B cell (primary cell): Measurements from ENCODE around the gene NBEA. TPM values are rescaled to one million over a fixed set of nuclear protein-coding genes. Genes with fewer than 3 reads are reported as not detected.

Source experiments
- ATAC-seq: fragments of 200-7000 bp; cut with Tn5 transposase; one replicate; pipeline ENCODE4 v1.10.0; 2021; ENCODE audit warnings: low read depth, mild to moderate bottlenecking, moderate number of reproducible peaks, moderate library complexity
- CTCF ChIA-PET: fragments of 350-600 bp; sonication (Branson Sonifier 250); formaldehyde crosslinking; loops from one replicate; lab custom pipeline; 2021; ENCODE audit warnings: antibody characterized with exemption, inconsistent platforms; lab: Charles Lee
- POLR2A ChIA-PET: fragments of 350-600 bp; sonication (Branson Sonifier 250); formaldehyde crosslinking; loops from one replicate; lab custom pipeline; 2021; ENCODE audit warnings: antibody characterized with exemption; lab: Charles Lee
- DNase-seq: peaks from one replicate; pipeline ENCODE4 v3.0.0; 2013
- H2AFZ ChIP-seq: 2 replicates; pipeline ENCODE4 v1.6.1; 2012; ENCODE audit warnings: mild to moderate bottlenecking, low read depth, low read length; ENCODE audit not compliant: insufficient read depth, poor library complexity, severe bottlenecking
- H3K27ac ChIP-seq, 2 donors: 1 replicate in 1 of 2; 2 replicates in 1 of 2; pipeline ENCODE4 v1.5.1; 2012 to 2013; ENCODE audit warnings: low read length in 2 of 2, mild to moderate bottlenecking in 2 of 2, moderate library complexity in 1 of 2
- H3K27me3 ChIP-seq, 4 experiments: fragments of 200-600 bp in 1 of 4; sonication (generic) in 1 of 4; replicated peaks in 1 of 4; 1 replicate in 2 of 4; 2 replicates in 2 of 4; pipeline versions ENCODE4 v1.6.1 to v1.7.0; 2013 to 2016; ENCODE audit warnings: low read length in 3 of 4, mild to moderate bottlenecking in 2 of 4, mixed read lengths in 1 of 4, moderate library complexity in 1 of 4; ENCODE audit not compliant: insufficient read depth in 4 of 4, control insufficient read depth in 3 of 4; ENCODE audit errors: control extremely low read depth in 1 of 4
- H3K36me3 ChIP-seq, 2 experiments: replicated peaks in 1 of 2; 1 replicate in 1 of 2; 2 replicates in 1 of 2; pipeline versions ENCODE4 v1.6.1 to v1.7.1; 2013; ENCODE audit warnings: low read length in 1 of 2; ENCODE audit not compliant: insufficient read depth in 2 of 2, control insufficient read depth in 1 of 2; ENCODE audit errors: control extremely low read depth in 1 of 2, extremely low read depth in 1 of 2
- H3K4me1 ChIP-seq, 2 donors: fragments of 200-600 bp in 1 of 2; sonication (generic) in 1 of 2; 1 replicate in 1 of 2; 2 replicates in 1 of 2; pipeline versions ENCODE4 v1.5.1 to v1.6.1; 2013 to 2017; ENCODE audit warnings: low read length in 2 of 2; ENCODE audit not compliant: control insufficient read depth in 2 of 2, insufficient read depth in 2 of 2
- H3K4me2 ChIP-seq: replicated peaks from 2 replicates; pipeline ENCODE3; 2012; ENCODE audit warnings: mild to moderate bottlenecking, low read depth, low read length; ENCODE audit not compliant: poor library complexity, severe bottlenecking
- H3K4me3 ChIP-seq, 5 experiments: fragments of 200-600 bp in 1 of 5; sonication (generic) in 1 of 5; 1 replicate in 3 of 5; 2 replicates in 2 of 5; pipeline versions ENCODE4 v1.5.1 to v1.7.0; 2011 to 2016; ENCODE audit warnings: low read length in 4 of 5, mild to moderate bottlenecking in 4 of 5, low read depth in 2 of 5, control low read depth in 1 of 5, moderate library complexity in 1 of 5; ENCODE audit not compliant: insufficient read depth in 1 of 5; ENCODE audit errors: control extremely low read depth in 1 of 5, extremely low read depth in 1 of 5
- H3K79me2 ChIP-seq: fragments of 200-600 bp; sonication (generic); one replicate; pipeline ENCODE4 v1.6.0; 2016; ENCODE audit warnings: low read length; ENCODE audit not compliant: control insufficient read depth, insufficient read depth
- H3K9ac ChIP-seq: fragments of 200-600 bp; sonication (generic); 2 replicates; pipeline ENCODE4 v1.6.1; 2017; ENCODE audit warnings: mild to moderate bottlenecking, low read length, moderate library complexity
- H3K9me3 ChIP-seq, 3 donors: one replicate each; pipeline versions ENCODE4 v1.6.1 to v1.7.1; 2013; ENCODE audit warnings: low read length in 2 of 3; ENCODE audit not compliant: control insufficient read depth in 2 of 3, insufficient read depth in 1 of 3; ENCODE audit errors: control extremely low read depth in 1 of 3
- H4K20me1 ChIP-seq: 2 replicates; pipeline ENCODE4 v1.6.0; 2012; ENCODE audit warnings: mild to moderate bottlenecking, low read length; ENCODE audit not compliant: insufficient read depth, control insufficient read depth, poor library complexity, severe bottlenecking
- H3K27ac Mint-ChIP-seq: one replicate; pipeline ENCODE4 v1.8.0; 2021; ENCODE audit warnings: mixed read lengths
- H3K27me3 Mint-ChIP-seq: one replicate; pipeline ENCODE4 v1.8.0; 2021; ENCODE audit warnings: mixed read lengths
- H3K4me1 Mint-ChIP-seq: one replicate; pipeline ENCODE4 v1.8.0; 2021; ENCODE audit warnings: mixed read lengths
- H3K4me3 Mint-ChIP-seq: one replicate; pipeline ENCODE4 v1.8.0; 2021; ENCODE audit warnings: mixed read lengths
- H3K9me3 Mint-ChIP-seq: one replicate; pipeline ENCODE4 v1.8.0; 2022; ENCODE audit warnings: mixed read lengths; ENCODE audit not compliant: insufficient read depth
- CTCF ChIP-seq: fragments of 200-600 bp; IDR thresholded peaks from one replicate; pipeline ENCODE4 v1.8.0; 2022; ENCODE audit warnings: antibody characterized with exemption, mild to moderate bottlenecking
- EZH2 ChIP-seq: IDR thresholded peaks from 2 replicates; pipeline ENCODE4 v1.6.1; 2012; ENCODE audit warnings: borderline replicate concordance, low read depth, mild to moderate bottlenecking, moderate library complexity, low read length; ENCODE audit not compliant: insufficient read depth, poor library complexity, severe bottlenecking
- WGBS: methylation state at CpG from one replicate; pipeline ENCODE4 v1.1.5; 2013; ENCODE audit warnings: missing lambda C conversion rate; ENCODE audit not compliant: insufficient coverage; 5-methylcytosine and 5-hydroxymethylcytosine counted together
- intact Hi-C: fragments of 100-400 bp; cut with micrococcal nuclease; formaldehyde crosslinking; loops from one replicate; pipeline ENCODE4 v1.10.0; 2022
- polyA plus RNA-seq: library from polyadenylated mRNA; depleted of rRNA; stranded (reverse); fragments of >200 nt; gene quantifications from 2 replicates; pipeline ENCODE4 v1.2.3, GENCODE V29; 2012
- total RNA-seq, 2 donors: library from RNA; stranded (reverse); fragments of 120-200 nt in 1 of 2; gene quantifications; 1 replicate in 1 of 2; 2 replicates in 1 of 2; pipeline versions ENCODE4 v1.2.3 to v1.2.4, GENCODE V29; 2013 to 2022

The NBEA gene
- total and polyA plus RNA-seq, 2 donors (not counting 1 experiment from before 2014, with no cell fraction given) = 1.5 to 10.7 TPM

- 100% methylated on average over 1 of the region's 3 CpGs for WGBS
- Histone ChIP-seq H3K36me3 (no peaks in the 10 kb centered on the region), H3K27me3 (no peaks in the 10 kb centered on the region), H3K4me3 (no peak overlapping the region), H3K27ac (no peak overlapping the region), H3K4me1 (no peaks in the 10 kb centered on the region), H4K20me1 (no peaks in the 10 kb centered on the region), H2AFZ (no peak overlapping the region), H3K9me3 (no peaks in the 10 kb centered on the region), H3K79me2 (no peaks in the 10 kb centered on the region), H3K4me2 (no peak overlapping the region), H3K9ac (no peak overlapping the region)
- no peaks in the 10 kb centered on the region for H3K4me1 Mint-ChIP-seq
- H3K9me3 Mint-ChIP-seq = no peaks in the 10 kb centered on the region
- intact Hi-C loops = no loop called here
- H3K27ac Mint-ChIP-seq = no peak overlapping the region
- POLR2A ChIA-PET = no interaction called here
- DNase-seq (no peak), ATAC-seq (no peak)
- no peak overlapping the region for H3K4me3 Mint-ChIP-seq
- CTCF ChIA-PET = no interaction called here
- no peaks in the 10 kb centered on the region for H3K27me3 Mint-ChIP-seq
- TF ChIP-seq EZH2 (no peak), CTCF (no peak)
These were observed 515.2 kb downstream of the NBEA start for GRCh38 chr13:35457258-35457657.

GRCh38 chr13:35460061-35460460 is 518.0 kb downstream of the NBEA start:
- ATAC-seq (no peak), DNase-seq (no peak)
- ChIA-PET CTCF (no interaction called here), POLR2A (no interaction called here)
- Histone ChIP-seq H3K4me2 (no peak overlapping the region), H2AFZ (no peak overlapping the region), H3K9me3 (no peaks in the 10 kb centered on the region), H3K36me3 (no peaks in the 10 kb centered on the region), H3K4me1 (no peaks in the 10 kb centered on the region), H3K4me3 (no peak overlapping the region), H3K27ac (no peak overlapping the region), H3K9ac (no peak overlapping the region), H3K27me3 (no peaks in the 10 kb centered on the region), H3K79me2 (no peaks in the 10 kb centered on the region), H4K20me1 (no peaks in the 10 kb centered on the region)
- Mint-ChIP-seq H3K4me3 (no peak overlapping the region), H3K27ac (no peak overlapping the region), H3K4me1 (no peaks in the 10 kb centered on the region), H3K9me3 (no peaks in the 10 kb centered on the region), H3K27me3 (no peaks in the 10 kb centered on the region)
- no CpG with 5 or more reads among the region's 2 CpGs for WGBS
- TF ChIP-seq CTCF (no peak), EZH2 (no peak)
- intact Hi-C loops = no loop called here
